OCI-LY1 (cell line): Measurements from ENCODE around the gene BTBD6.

ENCODE experiments used
- H2AFZ ChIP-seq: fragments of 200-600 bp; sonication (generic), shearing (Covaris generic); 2 replicates; pipeline ENCODE4 v1.6.0; 2014; ENCODE audit warnings: antibody characterized with exemption, mild to moderate bottlenecking, low read length
- H3F3A ChIP-seq: fragments of 200-600 bp; sonication (generic), shearing (Covaris generic); 2 replicates; pipeline ENCODE4 v1.6.0; 2014; ENCODE audit warnings: mild to moderate bottlenecking, antibody characterized with exemption, low read length, moderate library complexity; ENCODE audit not compliant: insufficient read depth
- H3K27ac ChIP-seq: fragments of 200-600 bp; sonication (generic); 2 replicates; pipeline ENCODE4 v1.5.1; 2014; ENCODE audit warnings: low read length, mixed run types, mild to moderate bottlenecking, low read depth; ENCODE audit not compliant: poor library complexity, severe bottlenecking
- H3K27me3 ChIP-seq: fragments of 200-600 bp; sonication (generic); 2 replicates; pipeline ENCODE4 v1.6.0; 2014; ENCODE audit warnings: antibody characterized with exemption, mild to moderate bottlenecking, low read length, moderate library complexity; ENCODE audit not compliant: insufficient read depth
- H3K36me3 ChIP-seq: fragments of 200-600 bp; sonication (generic); 2 replicates; pipeline ENCODE4 v1.6.1; 2014; ENCODE audit warnings: mild to moderate bottlenecking, antibody characterized with exemption, low read length, moderate library complexity, mixed read lengths; ENCODE audit not compliant: insufficient read depth
- H3K4me1 ChIP-seq: fragments of 200-600 bp; sonication (generic); 2 replicates; pipeline ENCODE4 v1.5.1; 2014; ENCODE audit warnings: mild to moderate bottlenecking, low read length, moderate library complexity; ENCODE audit not compliant: insufficient read depth, severe bottlenecking
- H3K4me2 ChIP-seq: fragments of 200-600 bp; sonication (generic), shearing (Covaris generic); 2 replicates; pipeline ENCODE4 v1.6.1; 2014; ENCODE audit warnings: low read length
- H3K4me3 ChIP-seq: fragments of 200-600 bp; sonication (generic); 2 replicates; pipeline ENCODE4 v1.5.1; 2014; ENCODE audit warnings: low read length, low read depth, mild to moderate bottlenecking, mixed read lengths; ENCODE audit not compliant: poor library complexity, severe bottlenecking
- H3K79me2 ChIP-seq: fragments of 200-600 bp; shearing (Covaris generic); 2 replicates; pipeline ENCODE4 v1.6.1; 2016; ENCODE audit warnings: mixed run types, low read length, mixed read lengths; ENCODE audit not compliant: insufficient read depth
- H3K9ac ChIP-seq: fragments of 200-600 bp; sonication (generic), shearing (Covaris generic); 2 replicates; pipeline ENCODE4 v1.6.1; 2014; ENCODE audit warnings: mild to moderate bottlenecking, low read length, mixed read lengths
- H3K9me2 ChIP-seq: fragments of 200-600 bp; sonication (generic), shearing (Covaris generic); 2 replicates; pipeline ENCODE4 v1.6.1; 2014; ENCODE audit warnings: low read depth, mild to moderate bottlenecking, low read length, mixed read lengths
- H3K9me3 ChIP-seq: fragments of 200-600 bp; shearing (Covaris generic); 2 replicates; pipeline ENCODE4 v1.6.1; 2014; ENCODE audit warnings: low read length, mixed read lengths
- H4K20me1 ChIP-seq: fragments of 200-600 bp; sonication (generic), shearing (Covaris generic); 2 replicates; pipeline ENCODE4 v1.6.0; 2016; ENCODE audit warnings: mild to moderate bottlenecking, low read length; ENCODE audit not compliant: insufficient read depth
- CTCF ChIP-seq: fragments of 200-600 bp; sonication (generic), shearing (Covaris generic); IDR thresholded peaks from 2 replicates; pipeline ENCODE4 v1.5.1; 2017; ENCODE audit warnings: mild to moderate bottlenecking, antibody characterized with exemption, low read length, moderate library complexity, mixed read lengths
- EZH2 ChIP-seq: fragments of 200-600 bp; sonication (generic), shearing (Covaris generic); IDR thresholded peaks from 2 replicates; pipeline ENCODE4 v1.8.0; 2017; ENCODE audit warnings: borderline replicate concordance, mixed run types, mild to moderate bottlenecking, antibody characterized with exemption, low read length, moderate library complexity, mixed read lengths

The BTBD6 gene

GRCh38 chr14:105208738-105209075 lies 39.6 kb upstream of the BTBD6 start:
- H3K27me3 ChIP-seq = no peaks in the 10 kb centered on the region
- H3K9me2 ChIP-seq = no peaks in the 10 kb centered on the region
- no peak overlapping the region for H3K4me2 ChIP-seq
- no peak overlapping the region for H3K4me3 ChIP-seq
- no peaks in the 10 kb centered on the region for H3F3A ChIP-seq
- no peaks in the 10 kb centered on the region for H3K9me3 ChIP-seq
- H3K4me1 ChIP-seq = no peaks in the 10 kb centered on the region
- 0 out of 2 replicates have a peak, but pooled peaks cover 3% of the 10 kb centered on the region for H3K36me3 ChIP-seq
- no peak overlapping the region for H3K27ac ChIP-seq
- H4K20me1 ChIP-seq = no peaks in the 10 kb centered on the region
- no peaks in the 10 kb centered on the region for H3K79me2 ChIP-seq
- H2AFZ ChIP-seq = no peak overlapping the region
- TF ChIP-seq CTCF (no peak), EZH2 (no peak)
- no peak overlapping the region for H3K9ac ChIP-seq

- Histone ChIP-seq H3K9ac (no peak overlapping the region), H3K27me3 (no peaks in the 10 kb centered on the region), H3K4me1 (no peaks in the 10 kb centered on the region), H3K79me2 (no peaks in the 10 kb centered on the region), H3K36me3 (0 out of 2 replicates have a peak, but pooled peaks cover 3% of the 10 kb centered on the region), H3F3A (no peaks in the 10 kb centered on the region), H4K20me1 (no peaks in the 10 kb centered on the region), H3K9me2 (no peaks in the 10 kb centered on the region), H3K4me3 (no peak overlapping the region), H2AFZ (no peak overlapping the region), H3K4me2 (no peak overlapping the region), H3K9me3 (no peaks in the 10 kb centered on the region), H3K27ac (no peak overlapping the region)
- TF ChIP-seq CTCF (no peak), EZH2 (no peak)
These were observed 39.2 kb upstream of the BTBD6 start for GRCh38 chr14:105209091-105209490.

- Histone ChIP-seq H4K20me1 (no peaks in the 10 kb centered on the region), H3F3A (no peaks in the 10 kb centered on the region), H3K9me2 (no peaks in the 10 kb centered on the region), H3K4me2 (no peak overlapping the region), H3K4me3 (no peak overlapping the region), H3K27me3 (no peaks in the 10 kb centered on the region), H3K36me3 (0 out of 2 replicates have a peak, but pooled peaks cover 3% of the 10 kb centered on the region), H2AFZ (no peak overlapping the region), H3K27ac (no peak overlapping the region), H3K9me3 (no peaks in the 10 kb centered on the region), H3K4me1 (no peaks in the 10 kb centered on the region), H3K9ac (no peak overlapping the region), H3K79me2 (no peaks in the 10 kb centered on the region)
- TF ChIP-seq CTCF (no peak), EZH2 (no peak)
These were observed 38.7 kb upstream of the BTBD6 start for GRCh38 chr14:105209646-105210045.
